ENCODE results near the gene NR1H2. TPM values are rescaled to one million over a fixed set of nuclear protein-coding genes. Genes with fewer than 3 reads are reported as not detected.

Gene NR1H2
- total and polyA plus RNA-seq, 3 donors from 2014 or later = 68.0 to 96.6 (median 93.8) TPM

DNA sequence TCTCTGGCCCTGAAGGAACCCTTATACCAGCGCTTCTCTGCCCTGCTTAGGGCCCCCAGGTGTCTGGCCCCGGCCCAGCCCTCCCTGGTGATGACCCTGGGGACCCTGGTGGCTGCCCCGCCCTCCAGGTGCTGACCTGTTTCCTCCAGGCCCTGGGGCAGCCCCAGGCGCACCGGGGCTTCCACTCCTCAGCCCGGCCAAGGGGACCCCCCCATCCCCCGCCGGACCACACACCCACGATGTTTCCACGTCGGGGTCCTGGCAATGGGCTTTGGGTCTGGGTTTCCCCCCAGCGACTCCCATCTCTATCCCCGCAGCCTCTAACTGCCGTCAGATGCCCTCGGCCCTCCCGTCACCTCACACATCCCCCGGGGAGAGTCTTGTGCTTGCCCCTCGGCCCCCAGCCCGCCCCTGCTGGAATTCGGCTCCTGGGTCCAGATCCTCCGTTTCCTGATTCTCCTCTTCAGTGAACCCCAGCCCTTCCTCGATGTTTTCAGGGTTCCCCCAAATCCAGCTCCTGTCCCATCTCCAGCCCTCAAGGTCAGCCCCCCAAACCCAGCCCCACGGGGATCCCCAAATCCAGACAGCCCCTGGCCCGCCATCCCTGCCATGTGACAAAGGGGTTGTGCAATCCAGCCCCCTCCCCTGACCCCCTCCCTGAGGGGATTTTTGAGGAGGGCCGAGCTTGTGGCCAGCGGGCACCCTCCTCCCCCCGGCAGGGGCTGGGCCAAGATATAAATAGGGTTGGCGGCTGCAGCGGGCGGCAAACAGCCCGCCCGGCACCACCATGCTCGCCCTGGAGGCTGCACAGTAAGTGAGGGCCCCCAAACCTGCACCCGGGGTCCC is 42.1 kb downstream of the NR1H2 start, which contains the start of gene SPIB:
SPIB (plus strand) TSS at position 763 of the 846 bp plus-strand sequence; CDS start at position 788, 25 bp downstream.
- Histone ChIP-seq H3K4me1 (peaks cover 7% of the 10 kb centered on the region), H3K4me3 (no peak within 1 kb of the TSS), H3K36me3 (ENCODE audit: low read depth, missing control alignments) (no peaks in the 10 kb centered on the region), H3K27ac (no peak within 1 kb of the TSS), H3K27me3 (no peaks in the 10 kb centered on the region), H3K9me3 (no peaks in the 10 kb centered on the region)
- TF ChIP-seq, protein P1, sequence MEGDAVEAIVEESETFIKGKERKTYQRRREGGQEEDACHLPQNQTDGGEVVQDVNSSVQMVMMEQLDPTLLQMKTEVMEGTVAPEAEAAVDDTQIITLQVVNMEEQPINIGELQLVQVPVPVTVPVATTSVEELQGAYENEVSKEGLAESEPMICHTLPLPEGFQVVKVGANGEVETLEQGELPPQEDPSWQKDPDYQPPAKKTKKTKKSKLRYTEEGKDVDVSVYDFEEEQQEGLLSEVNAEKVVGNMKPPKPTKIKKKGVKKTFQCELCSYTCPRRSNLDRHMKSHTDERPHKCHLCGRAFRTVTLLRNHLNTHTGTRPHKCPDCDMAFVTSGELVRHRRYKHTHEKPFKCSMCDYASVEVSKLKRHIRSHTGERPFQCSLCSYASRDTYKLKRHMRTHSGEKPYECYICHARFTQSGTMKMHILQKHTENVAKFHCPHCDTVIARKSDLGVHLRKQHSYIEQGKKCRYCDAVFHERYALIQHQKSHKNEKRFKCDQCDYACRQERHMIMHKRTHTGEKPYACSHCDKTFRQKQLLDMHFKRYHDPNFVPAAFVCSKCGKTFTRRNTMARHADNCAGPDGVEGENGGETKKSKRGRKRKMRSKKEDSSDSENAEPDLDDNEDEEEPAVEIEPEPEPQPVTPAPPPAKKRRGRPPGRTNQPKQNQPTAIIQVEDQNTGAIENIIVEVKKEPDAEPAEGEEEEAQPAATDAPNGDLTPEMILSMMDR (IDR thresholded peaks at IDR 0.05) = no peak
- no peak for TF ChIP-seq POLR2A (IDR thresholded peaks at IDR 0.05)
- intact Hi-C loops (cut with DNase I; ENCODE audit: low total_unique reads) = loop anchor here (10.0 kb wide), 1 partner anchor 54 kb away; the partner anchor contains the start of gene NAPSA
- WGBS, 2 donors = 49 to 52% methylated on average over 21 to 33 of the region's 34 CpGs
- DNase-seq = no peak

DNA sequence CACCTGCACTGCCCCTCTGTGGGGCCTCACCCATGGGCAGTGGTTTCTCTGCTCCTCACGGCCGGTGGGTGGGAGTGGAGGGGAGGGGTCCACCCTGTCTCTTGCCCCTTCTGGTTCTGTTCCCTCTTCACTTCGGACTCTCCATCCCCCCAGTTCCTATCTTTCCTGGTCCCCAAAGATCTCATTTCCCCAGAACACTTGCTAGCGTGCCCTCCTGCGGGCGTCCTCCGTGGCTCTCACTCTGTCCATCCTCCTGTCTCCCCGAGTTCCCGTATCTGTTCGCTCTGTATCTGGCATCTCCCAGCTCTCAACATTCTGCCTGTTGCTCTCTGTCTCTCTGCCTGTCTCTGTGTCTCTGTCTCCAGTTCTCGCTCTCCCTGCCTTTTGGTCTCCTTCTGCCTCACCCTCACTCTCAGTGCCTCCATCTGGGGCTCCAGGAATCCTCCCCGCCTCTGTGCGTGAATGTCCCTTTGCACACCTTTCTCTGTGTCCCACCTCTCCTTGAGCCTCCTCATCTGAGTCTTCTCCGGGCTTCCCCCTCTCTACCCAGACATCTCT is 42.8 kb downstream of the NR1H2 start:
- H3K4me3 ChIP-seq = no peak overlapping the region
- TF ChIP-seq, protein P1 (IDR thresholded peaks at IDR 0.05) = no peak
- intact Hi-C loops (cut with DNase I; ENCODE audit: low total_unique reads) = loop anchor here (10.0 kb wide), 1 partner anchor 54 kb away; the partner anchor contains the start of gene NAPSA
- no peaks in the 10 kb centered on the region for H3K9me3 ChIP-seq
- H3K27me3 ChIP-seq = no peaks in the 10 kb centered on the region
- WGBS, 2 donors = 36 to 48% methylated on average over 14 of the region's 14 CpGs
- peaks cover 7% of the 10 kb centered on the region for H3K4me1 ChIP-seq
- no peak for DNase-seq
- no peak overlapping the region for H3K27ac ChIP-seq
- no peaks in the 10 kb centered on the region for H3K36me3 ChIP-seq (ENCODE audit: low read depth, missing control alignments)

DNA sequence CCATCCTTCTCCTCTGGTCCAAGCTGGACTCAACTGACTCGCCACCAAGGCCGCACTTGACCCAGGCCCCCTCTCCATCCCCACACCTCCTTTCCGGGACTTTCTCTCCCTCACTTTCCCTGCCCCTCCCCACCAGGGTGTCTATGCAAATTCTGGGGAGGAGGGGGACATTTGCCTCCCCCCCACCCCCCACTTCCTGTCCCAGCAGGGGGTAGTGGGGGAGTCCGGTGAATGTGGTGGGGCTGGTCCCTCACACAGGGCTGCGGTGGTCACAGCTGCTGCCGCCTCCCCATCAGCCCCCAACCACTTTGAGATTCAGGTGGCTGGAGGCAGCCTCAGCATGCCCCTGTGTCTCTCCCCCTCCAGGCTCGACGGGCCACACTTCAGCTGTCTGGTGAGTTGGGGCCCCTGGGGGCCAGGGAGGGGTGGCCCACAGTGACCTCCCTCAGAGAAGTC is 43.4 kb downstream of the NR1H2 start:
- WGBS, 2 donors = 46 to 53% methylated on average over 8 of the region's 8 CpGs
- Histone ChIP-seq H3K9me3 (no peaks in the 10 kb centered on the region), H3K27me3 (no peaks in the 10 kb centered on the region), H3K36me3 (ENCODE audit: low read depth, missing control alignments) (no peaks in the 10 kb centered on the region), H3K4me1 (peaks cover 7% of the 10 kb centered on the region), H3K27ac (no peak overlapping the region), H3K4me3 (no peak overlapping the region)
- no peak for DNase-seq
- TF ChIP-seq, protein P1 (IDR thresholded peaks at IDR 0.05) = no peak
- TF ChIP-seq POLR2A (IDR thresholded peaks at IDR 0.05) = no peak
- intact Hi-C loops (cut with DNase I; ENCODE audit: low total_unique reads) = loop anchor here (10.0 kb wide), 1 partner anchor 55 kb away; the partner anchor contains the start of gene NAPSA

DNA sequence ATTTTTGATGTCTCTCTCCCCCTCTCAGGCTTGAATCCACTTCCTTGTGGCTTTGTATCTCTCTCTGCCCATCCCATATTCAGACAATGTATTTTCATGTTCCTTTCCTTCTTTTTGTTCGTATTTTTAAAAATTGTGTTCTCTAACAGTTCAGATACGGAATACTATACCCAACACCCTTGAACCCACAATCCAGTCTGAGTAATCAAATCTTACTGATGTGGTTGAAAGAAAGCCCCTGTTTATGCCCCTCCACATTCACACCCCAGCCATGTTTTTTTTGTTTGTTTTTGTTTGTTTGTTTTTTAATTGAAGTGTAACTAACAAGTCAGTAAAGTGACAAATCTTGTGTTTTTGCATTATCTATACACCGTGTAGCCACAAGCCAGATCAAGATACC is 43.9 kb downstream of the NR1H2 start:
- WGBS, 2 donors = 49 to 66% methylated on average over 3 of the region's 3 CpGs
- intact Hi-C loops (cut with DNase I; ENCODE audit: low total_unique reads) = no loop called here
- DNase-seq = no peak
- H3K4me3 ChIP-seq = no peak overlapping the region
- H3K4me1 ChIP-seq = peaks cover 7% of the 10 kb centered on the region
- H3K27ac ChIP-seq = no peak overlapping the region
- H3K27me3 ChIP-seq = no peaks in the 10 kb centered on the region
- H3K36me3 ChIP-seq (ENCODE audit: low read depth, missing control alignments) = no peaks in the 10 kb centered on the region
- no peak for TF ChIP-seq POLR2A (IDR thresholded peaks at IDR 0.05)
- TF ChIP-seq, protein P1 (IDR thresholded peaks at IDR 0.05) = no peak
- H3K9me3 ChIP-seq = no peaks in the 10 kb centered on the region
